Epithelial cell of esophagus (primary cell): ENCODE data around the gene CDKAL1.

Experiments used
- DNase-seq: peaks from one replicate; pipeline ENCODE4 v3.0.0; 2010; ENCODE audit warnings: low read depth
- H3K4me3 ChIP-seq: 2 replicates; pipeline ENCODE4 v1.5.1; 2011; ENCODE audit warnings: mild to moderate bottlenecking, low read length, control low read depth
- CTCF ChIP-seq: IDR thresholded peaks from 2 replicates; pipeline ENCODE4 v1.5.1; 2011; ENCODE audit warnings: low read depth, mild to moderate bottlenecking, low read length, control low read depth, inconsistent platforms; ENCODE audit not compliant: insufficient read depth; ENCODE audit errors: missing control alignments

Gene CDKAL1

GRCh38 chr6:21163838-21164180, 629.6 kb downstream of the CDKAL1 start:
- DNase-seq, result no peak
- H3K4me3 ChIP-seq, result no peak overlapping the region
- TF ChIP-seq CTCF, result no peak

DNA sequence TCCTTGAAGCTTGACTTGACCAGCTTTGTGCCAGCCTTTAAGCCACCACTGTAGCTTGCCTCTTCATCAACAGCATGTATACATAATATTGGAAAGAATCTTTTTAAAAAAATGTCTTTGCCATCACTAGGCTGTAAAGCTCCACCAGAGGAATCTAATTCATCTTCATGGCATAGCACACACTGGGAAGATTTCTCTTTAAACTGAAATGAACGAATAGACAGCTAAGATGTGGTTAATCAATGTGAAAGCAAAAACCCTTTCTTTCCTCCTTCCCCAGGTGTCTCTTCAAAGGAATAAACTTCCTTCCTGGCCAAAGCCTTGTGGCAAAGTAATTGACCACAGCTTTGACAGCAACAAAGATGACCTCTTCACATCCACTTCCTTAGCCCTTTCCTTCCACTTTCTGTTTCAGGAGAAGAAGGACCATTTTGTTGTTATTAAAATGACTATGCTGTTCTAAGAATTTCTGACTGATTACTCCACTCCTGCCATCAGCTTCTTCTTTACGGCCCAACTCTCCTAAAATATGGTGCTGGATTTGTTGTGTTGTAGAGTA, 630.6 kb downstream of the CDKAL1 start:
- TF ChIP-seq CTCF, result no peak
- H3K4me3 ChIP-seq, result no peak overlapping the region
- no peak for DNase-seq

- DNase-seq, result no peak
- no peak for TF ChIP-seq CTCF
- H3K4me3 ChIP-seq, result no peak overlapping the region
Observed at GRCh38 chr6:21166754-21167153, 632.5 kb downstream of the CDKAL1 start.

- no peak overlapping the region for H3K4me3 ChIP-seq
- DNase-seq, result no peak
- TF ChIP-seq CTCF, result no peak
Observed at GRCh38 chr6:21167790-21168189, 633.5 kb downstream of the CDKAL1 start.

DNA sequence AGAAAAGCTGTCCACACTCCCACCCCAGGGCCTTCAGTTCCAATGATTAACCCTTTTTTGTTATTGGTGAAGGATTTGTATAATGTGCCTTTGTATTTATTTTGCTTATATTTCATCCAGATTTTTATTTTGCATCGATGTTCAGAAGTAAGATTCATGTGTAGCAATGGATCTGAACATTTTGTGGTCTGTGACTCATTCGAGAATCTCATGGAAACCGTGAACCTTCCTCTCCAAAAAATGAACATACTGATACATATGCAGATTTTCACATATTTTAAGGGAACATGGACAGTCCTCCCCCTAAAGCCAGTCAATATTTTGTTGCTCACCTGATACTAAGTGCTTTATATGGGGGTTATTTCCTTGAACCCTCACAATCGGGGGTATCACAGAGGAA, 637.5 kb downstream of the CDKAL1 start:
- TF ChIP-seq CTCF, result no peak
- no peak for DNase-seq
- H3K4me3 ChIP-seq, result no peak overlapping the region

DNA sequence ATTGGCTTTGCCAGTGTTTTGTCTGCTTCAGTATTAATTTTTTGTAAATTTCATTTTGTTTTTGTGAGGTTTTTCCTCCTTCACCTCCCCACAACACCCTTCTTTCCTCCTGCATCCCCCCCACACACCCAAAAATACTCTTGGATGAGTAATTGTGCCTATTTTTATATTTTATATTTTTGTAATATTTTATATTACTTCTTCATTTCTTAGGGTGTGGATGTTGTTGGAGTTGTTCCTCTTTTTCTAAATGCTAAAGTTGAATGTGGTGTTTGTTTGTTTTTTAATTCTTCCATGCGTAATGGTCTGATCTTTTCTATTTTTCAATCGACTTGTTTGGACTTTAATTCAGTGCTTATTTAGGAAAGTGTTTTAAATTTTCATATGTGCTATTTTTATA, 638.8 kb downstream of the CDKAL1 start:
- H3K4me3 ChIP-seq, result no peak overlapping the region
- no peak for TF ChIP-seq CTCF
- DNase-seq, result no peak

DNA sequence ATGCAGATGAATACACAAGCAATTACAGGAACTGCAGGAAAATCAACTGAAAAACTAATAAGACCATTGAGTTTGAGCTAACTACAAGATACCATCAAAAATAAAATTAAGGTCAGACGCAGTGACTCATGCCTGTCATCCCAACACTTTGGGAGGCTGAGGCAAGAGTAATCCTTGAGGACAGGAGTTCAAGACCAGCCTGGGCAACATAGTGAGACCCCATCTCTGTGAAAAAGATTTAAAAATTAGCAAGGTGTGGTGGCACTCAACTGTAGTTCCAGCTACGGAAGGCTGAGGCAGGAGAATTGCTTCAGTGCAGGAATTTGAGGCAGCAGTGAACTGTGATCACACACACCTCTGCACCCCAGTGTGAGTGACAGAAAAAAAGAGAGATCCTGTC, 639.4 kb downstream of the CDKAL1 start:
- DNase-seq, result no peak
- H3K4me3 ChIP-seq, result no peak overlapping the region
- no peak for TF ChIP-seq CTCF
